ENCODE measurements around the gene DDX51. TPM values are rescaled to one million over a fixed set of nuclear protein-coding genes. Genes with fewer than 3 reads are reported as not detected.
A peak's percentile ranks its signal among the peaks of the same experiment; 100 is the strongest.

DDX51 gene
- total and polyA plus RNA-seq, 2 of the 13 experiments (the other 11 are each of a cell fraction or from before 2014, with no cell fraction given), result 10.1 TPM

DNA sequence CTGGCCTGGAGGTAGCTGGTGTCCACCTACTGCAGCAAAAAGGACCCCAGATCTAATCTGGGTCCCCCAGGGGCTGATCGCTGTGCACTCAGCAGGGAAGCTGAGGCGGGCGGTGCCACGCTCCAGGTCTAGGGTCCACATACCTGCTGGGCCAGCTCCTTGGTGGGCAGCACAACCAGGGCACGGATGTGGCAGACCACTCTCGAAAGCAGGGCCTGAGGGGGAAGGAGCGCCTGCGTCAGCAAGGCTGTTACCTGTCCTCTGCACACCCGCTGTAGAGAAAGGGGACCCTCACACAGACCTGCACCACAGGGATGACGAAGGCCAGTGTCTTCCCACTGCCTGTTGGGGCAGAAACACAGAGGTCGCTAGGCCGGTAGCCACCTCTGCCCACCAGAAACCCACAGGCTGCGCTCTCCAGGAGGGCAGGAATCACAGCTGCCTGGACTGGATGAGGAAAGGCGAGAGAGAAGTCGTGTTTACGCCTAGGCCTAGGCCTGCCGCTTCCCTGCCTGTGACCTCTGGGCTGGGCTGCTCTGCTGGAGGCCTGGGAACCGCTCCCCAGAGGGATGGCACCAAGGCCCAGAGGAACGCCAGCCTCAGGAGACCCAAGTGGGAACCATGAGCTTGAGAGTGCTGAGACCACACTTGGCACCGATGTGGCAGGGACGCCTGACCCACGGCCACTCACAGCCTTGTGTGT is 2.0 kb downstream of the DDX51 start:
- FAIRE-seq, result no peak
- H3K9me3 ChIP-seq (ENCODE audit: low read length), result no peaks in the 10 kb centered on the region
- H3K4me3 ChIP-seq (replicated peaks in 1 of 3; ENCODE audit: insufficient read depth in 1 of 3, low read depth in 2 of 3, low read length in 3 of 3), result peak overlapping the region in 2 of 3 experiments; percentile 85 to 99; a peak in 3 of 6 replicates
- no peak for TF ChIP-seq SKI (IDR thresholded peaks at IDR 0.05; ENCODE audit: partially characterized antibody)
- TF ChIP-seq, protein P1, sequence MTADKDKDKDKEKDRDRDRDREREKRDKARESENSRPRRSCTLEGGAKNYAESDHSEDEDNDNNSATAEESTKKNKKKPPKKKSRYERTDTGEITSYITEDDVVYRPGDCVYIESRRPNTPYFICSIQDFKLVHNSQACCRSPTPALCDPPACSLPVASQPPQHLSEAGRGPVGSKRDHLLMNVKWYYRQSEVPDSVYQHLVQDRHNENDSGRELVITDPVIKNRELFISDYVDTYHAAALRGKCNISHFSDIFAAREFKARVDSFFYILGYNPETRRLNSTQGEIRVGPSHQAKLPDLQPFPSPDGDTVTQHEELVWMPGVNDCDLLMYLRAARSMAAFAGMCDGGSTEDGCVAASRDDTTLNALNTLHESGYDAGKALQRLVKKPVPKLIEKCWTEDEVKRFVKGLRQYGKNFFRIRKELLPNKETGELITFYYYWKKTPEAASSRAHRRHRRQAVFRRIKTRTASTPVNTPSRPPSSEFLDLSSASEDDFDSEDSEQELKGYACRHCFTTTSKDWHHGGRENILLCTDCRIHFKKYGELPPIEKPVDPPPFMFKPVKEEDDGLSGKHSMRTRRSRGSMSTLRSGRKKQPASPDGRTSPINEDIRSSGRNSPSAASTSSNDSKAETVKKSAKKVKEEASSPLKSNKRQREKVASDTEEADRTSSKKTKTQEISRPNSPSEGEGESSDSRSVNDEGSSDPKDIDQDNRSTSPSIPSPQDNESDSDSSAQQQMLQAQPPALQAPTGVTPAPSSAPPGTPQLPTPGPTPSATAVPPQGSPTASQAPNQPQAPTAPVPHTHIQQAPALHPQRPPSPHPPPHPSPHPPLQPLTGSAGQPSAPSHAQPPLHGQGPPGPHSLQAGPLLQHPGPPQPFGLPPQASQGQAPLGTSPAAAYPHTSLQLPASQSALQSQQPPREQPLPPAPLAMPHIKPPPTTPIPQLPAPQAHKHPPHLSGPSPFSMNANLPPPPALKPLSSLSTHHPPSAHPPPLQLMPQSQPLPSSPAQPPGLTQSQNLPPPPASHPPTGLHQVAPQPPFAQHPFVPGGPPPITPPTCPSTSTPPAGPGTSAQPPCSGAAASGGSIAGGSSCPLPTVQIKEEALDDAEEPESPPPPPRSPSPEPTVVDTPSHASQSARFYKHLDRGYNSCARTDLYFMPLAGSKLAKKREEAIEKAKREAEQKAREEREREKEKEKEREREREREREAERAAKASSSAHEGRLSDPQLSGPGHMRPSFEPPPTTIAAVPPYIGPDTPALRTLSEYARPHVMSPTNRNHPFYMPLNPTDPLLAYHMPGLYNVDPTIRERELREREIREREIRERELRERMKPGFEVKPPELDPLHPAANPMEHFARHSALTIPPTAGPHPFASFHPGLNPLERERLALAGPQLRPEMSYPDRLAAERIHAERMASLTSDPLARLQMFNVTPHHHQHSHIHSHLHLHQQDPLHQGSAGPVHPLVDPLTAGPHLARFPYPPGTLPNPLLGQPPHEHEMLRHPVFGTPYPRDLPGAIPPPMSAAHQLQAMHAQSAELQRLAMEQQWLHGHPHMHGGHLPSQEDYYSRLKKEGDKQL (CRISPR knock-in tag; IDR thresholded peaks at IDR 0.05; ENCODE audit: low read depth), result no peak
- no peak for TF ChIP-seq MIER3 (CRISPR knock-in tag; IDR thresholded peaks at IDR 0.05; ENCODE audit: borderline replicate concordance)
- TF ChIP-seq AGO1 (IDR thresholded peaks at IDR 0.05; ENCODE audit: low read depth, low read length, poor library complexity, severe bottlenecking), result peak; percentile 56
- no peak for TF ChIP-seq KAT2B (IDR thresholded peaks at IDR 0.05; ENCODE audit: borderline replicate concordance, low read depth, low read length)
- intact Hi-C loops (cut with micrococcal nuclease; ENCODE audit: unreplicated experiment), result no loop called here
- ATAC-seq, result no peak
- H3K36me3 ChIP-seq (replicated peaks in 1 of 2; ENCODE audit: control insufficient read depth in 1 of 2, insufficient read depth in 2 of 2, low read length in 2 of 2), result peaks cover 26 to 35% of the 10 kb centered on the region in 2 experiments
- DNase-seq (ENCODE audit: low spot score), result no peak
- 0 out of 2 replicates have a peak overlapping the region, but pooled peaks have one; percentile 80 for H3K9ac ChIP-seq (ENCODE audit: insufficient read depth, low read depth, low read length)
- ChIA-PET CTCF (ENCODE audit: low intra/inter-chr PET ratio, low total read pairs) (no interaction called here), POLR2A (no interaction called here)
- no peak overlapping the region for H2AFZ ChIP-seq (ENCODE audit: low read length)
- peaks cover 26% of the 10 kb centered on the region for H3K79me2 ChIP-seq (ENCODE audit: insufficient read depth, low read length)
- H4K20me1 ChIP-seq (ENCODE audit: insufficient read depth, low read length), result no peaks in the 10 kb centered on the region
- peaks cover 17% of the 10 kb centered on the region for H3K4me1 ChIP-seq (ENCODE audit: insufficient read depth, low read length)
- 97% methylated on average over 15 of the region's 22 CpGs for WGBS (ENCODE audit: low lambda C conversion rate)
- in situ Hi-C loops (cut with HindIII; ENCODE audit: extremely low pct_ligation_motif_present, low pct_unique_long_range_greater_than_20kb), result no loop called here
- peak overlapping the region; percentile 94; the same call in 1 of the 2 replicates for H3K4me2 ChIP-seq (ENCODE audit: low read depth, low read length)
- no peaks in the 10 kb centered on the region; a peak in 1 of 5 replicates for H3K27me3 ChIP-seq (ENCODE audit: control insufficient read depth in 1 of 2, insufficient read depth in 2 of 2, low read length in 2 of 2)
- BruUV-seq (replicated peaks), result no TSS peak
- H3K27ac ChIP-seq (ENCODE audit: extremely low read length, insufficient read depth, low read length), result no peak overlapping the region
